Erythroblast (primary cell): Measurements from ENCODE around the gene NFYA.

Experiments used
- GATA1 ChIP-seq: IDR thresholded peaks from 2 replicates; pipeline ENCODE4 v1.6.1; 2011; ENCODE audit warnings: low read depth, mild to moderate bottlenecking, control low read depth, low read length, moderate library complexity
- POLR2A ChIP-seq: IDR thresholded peaks from 2 replicates; pipeline ENCODE4 v1.6.1; 2011; ENCODE audit warnings: mild to moderate bottlenecking, low read length

DNA sequence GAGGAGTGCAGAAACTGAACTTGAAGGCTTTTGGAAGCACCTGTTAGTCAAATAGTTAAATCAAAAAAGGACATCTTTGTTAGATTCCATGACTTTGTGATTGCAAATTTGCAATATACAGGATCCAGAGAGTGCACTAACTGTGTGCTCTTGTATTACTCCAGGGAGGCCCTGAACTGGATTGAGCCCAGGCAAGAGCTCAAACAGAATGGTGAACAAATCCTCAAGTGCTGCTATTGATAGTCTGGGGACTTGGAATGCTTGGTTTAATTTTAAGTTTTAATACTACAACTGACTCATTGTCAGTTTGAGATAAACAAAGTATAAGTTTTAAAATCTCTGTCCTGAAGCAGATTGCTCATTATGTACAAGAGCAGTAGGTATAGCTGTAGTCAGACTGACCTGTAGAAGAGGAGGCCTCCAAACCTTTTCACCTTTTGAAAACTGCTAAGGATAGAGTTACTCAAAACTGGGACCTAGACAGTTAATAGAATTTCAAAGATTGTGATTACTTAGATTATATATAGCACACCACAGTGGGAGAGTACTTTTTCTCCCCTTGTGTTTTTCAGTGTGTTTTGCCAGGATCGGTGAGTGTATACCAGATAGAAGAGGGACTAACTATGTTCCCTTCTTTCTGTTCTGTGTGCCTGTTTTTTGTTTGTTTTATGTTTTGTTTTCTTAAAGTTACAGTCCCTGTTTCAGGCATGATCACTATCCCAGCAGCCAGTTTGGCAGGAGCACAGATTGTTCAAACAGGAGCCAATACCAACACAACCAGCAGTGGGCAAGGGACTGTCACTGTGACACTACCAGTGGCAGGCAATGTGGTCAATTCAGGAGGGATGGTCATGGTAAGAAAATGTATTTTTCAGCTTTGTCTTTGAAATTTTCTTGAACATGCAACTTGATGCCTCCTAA lies 18.3 kb downstream of the NFYA start:
- TF ChIP-seq POLR2A: no peak
- TF ChIP-seq GATA1: no peak
